Measurements from ENCODE around the gene MAP2K5.

DNA sequence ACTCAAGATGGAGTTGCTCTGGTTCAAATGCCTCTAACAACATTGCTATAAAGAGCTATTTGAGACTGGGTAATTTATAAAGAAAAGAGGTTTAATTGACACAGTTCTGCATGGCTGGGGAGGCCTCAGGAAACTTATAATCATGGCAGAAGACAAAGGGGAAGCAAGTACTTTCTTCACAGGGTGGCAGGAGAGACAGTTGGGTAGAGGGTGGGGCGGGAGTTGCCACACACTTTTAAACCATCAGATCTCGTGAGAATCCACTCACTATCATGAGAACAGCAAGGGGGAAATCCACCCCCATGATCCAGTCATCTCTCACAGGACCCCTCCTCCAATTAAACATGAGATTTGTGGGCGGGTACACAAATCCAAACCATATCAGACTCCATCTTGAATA is 30.7 kb downstream of the MAP2K5 start:
- no peak for TF ChIP-seq SPI1 (IDR thresholded peaks at IDR 0.05; ENCODE audit: borderline replicate concordance, insufficient read depth, low read depth, low read length)
- no peak for TF ChIP-seq CBFB (IDR thresholded peaks at IDR 0.05; ENCODE audit: low read depth)
- no peak for TF ChIP-seq POLR2AphosphoS5 (IDR thresholded peaks at IDR 0.05; ENCODE audit: low read length)
- TF ChIP-seq, protein P1, sequence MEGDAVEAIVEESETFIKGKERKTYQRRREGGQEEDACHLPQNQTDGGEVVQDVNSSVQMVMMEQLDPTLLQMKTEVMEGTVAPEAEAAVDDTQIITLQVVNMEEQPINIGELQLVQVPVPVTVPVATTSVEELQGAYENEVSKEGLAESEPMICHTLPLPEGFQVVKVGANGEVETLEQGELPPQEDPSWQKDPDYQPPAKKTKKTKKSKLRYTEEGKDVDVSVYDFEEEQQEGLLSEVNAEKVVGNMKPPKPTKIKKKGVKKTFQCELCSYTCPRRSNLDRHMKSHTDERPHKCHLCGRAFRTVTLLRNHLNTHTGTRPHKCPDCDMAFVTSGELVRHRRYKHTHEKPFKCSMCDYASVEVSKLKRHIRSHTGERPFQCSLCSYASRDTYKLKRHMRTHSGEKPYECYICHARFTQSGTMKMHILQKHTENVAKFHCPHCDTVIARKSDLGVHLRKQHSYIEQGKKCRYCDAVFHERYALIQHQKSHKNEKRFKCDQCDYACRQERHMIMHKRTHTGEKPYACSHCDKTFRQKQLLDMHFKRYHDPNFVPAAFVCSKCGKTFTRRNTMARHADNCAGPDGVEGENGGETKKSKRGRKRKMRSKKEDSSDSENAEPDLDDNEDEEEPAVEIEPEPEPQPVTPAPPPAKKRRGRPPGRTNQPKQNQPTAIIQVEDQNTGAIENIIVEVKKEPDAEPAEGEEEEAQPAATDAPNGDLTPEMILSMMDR (IDR thresholded peaks at IDR 0.05 in 2 of 3, conservative IDR thresholded peaks at IDR 0.05 in 1 of 3; ENCODE audit: control insufficient read depth in 2 of 3, extremely low read depth in 1 of 3, insufficient read depth in 1 of 3, low read depth in 3 of 3, low read length in 3 of 3): no peak
- TF ChIP-seq, protein P2, sequence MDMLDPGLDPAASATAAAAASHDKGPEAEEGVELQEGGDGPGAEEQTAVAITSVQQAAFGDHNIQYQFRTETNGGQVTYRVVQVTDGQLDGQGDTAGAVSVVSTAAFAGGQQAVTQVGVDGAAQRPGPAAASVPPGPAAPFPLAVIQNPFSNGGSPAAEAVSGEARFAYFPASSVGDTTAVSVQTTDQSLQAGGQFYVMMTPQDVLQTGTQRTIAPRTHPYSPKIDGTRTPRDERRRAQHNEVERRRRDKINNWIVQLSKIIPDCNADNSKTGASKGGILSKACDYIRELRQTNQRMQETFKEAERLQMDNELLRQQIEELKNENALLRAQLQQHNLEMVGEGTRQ (IDR thresholded peaks at IDR 0.05; ENCODE audit: borderline replicate concordance, low read depth, low read length): no peak
- TF ChIP-seq KDM1A (IDR thresholded peaks at IDR 0.05; ENCODE audit: borderline replicate concordance): no peak
- no peak for TF ChIP-seq CBX5 (IDR thresholded peaks at IDR 0.05; ENCODE audit: low read depth)
- TF ChIP-seq, protein P3, sequence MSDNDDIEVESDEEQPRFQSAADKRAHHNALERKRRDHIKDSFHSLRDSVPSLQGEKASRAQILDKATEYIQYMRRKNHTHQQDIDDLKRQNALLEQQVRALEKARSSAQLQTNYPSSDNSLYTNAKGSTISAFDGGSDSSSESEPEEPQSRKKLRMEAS (IDR thresholded peaks at IDR 0.05; ENCODE audit: low read depth, low read length): no peak
- no peak for TF ChIP-seq TBL1XR1 (IDR thresholded peaks at IDR 0.05; ENCODE audit: low read depth, low read length)
- TF ChIP-seq JUNB (IDR thresholded peaks at IDR 0.05): no peak
- TF ChIP-seq, protein P4, sequence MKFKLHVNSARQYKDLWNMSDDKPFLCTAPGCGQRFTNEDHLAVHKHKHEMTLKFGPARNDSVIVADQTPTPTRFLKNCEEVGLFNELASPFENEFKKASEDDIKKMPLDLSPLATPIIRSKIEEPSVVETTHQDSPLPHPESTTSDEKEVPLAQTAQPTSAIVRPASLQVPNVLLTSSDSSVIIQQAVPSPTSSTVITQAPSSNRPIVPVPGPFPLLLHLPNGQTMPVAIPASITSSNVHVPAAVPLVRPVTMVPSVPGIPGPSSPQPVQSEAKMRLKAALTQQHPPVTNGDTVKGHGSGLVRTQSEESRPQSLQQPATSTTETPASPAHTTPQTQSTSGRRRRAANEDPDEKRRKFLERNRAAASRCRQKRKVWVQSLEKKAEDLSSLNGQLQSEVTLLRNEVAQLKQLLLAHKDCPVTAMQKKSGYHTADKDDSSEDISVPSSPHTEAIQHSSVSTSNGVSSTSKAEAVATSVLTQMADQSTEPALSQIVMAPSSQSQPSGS (IDR thresholded peaks at IDR 0.05; ENCODE audit: low read length): no peak
- TF ChIP-seq SP1 (IDR thresholded peaks at IDR 0.05; ENCODE audit: low read depth, low read length): no peak
- TF ChIP-seq NFIC (IDR thresholded peaks at IDR 0.05; ENCODE audit: low read depth, low read length): no peak
- TF ChIP-seq, protein P5, sequence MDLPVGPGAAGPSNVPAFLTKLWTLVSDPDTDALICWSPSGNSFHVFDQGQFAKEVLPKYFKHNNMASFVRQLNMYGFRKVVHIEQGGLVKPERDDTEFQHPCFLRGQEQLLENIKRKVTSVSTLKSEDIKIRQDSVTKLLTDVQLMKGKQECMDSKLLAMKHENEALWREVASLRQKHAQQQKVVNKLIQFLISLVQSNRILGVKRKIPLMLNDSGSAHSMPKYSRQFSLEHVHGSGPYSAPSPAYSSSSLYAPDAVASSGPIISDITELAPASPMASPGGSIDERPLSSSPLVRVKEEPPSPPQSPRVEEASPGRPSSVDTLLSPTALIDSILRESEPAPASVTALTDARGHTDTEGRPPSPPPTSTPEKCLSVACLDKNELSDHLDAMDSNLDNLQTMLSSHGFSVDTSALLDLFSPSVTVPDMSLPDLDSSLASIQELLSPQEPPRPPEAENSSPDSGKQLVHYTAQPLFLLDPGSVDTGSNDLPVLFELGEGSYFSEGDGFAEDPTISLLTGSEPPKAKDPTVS (IDR thresholded peaks at IDR 0.05; ENCODE audit: low read depth, low read length): no peak

All from GM12878 (cell line).